HK-2 (cell line): ENCODE data around the gene UCMA.

ENCODE experiments used
- DNase-seq: peaks from one replicate; pipeline ENCODE4 v3.0.0-alpha.2; 2018; ENCODE audit not compliant: unreplicated experiment

Gene UCMA

GRCh38 chr10:13233358-13233757 lies 816 bp downstream of the UCMA start:
- DNase-seq, result no peak

- no peak for DNase-seq
These were observed 2.4 kb downstream of the UCMA start for GRCh38 chr10:13231808-13232207.

GRCh38 chr10:13231190-13231589 lies 3.0 kb downstream of the UCMA start:
- DNase-seq, result no peak

GRCh38 chr10:13227031-13227430 lies 7.1 kb downstream of the UCMA start:
- DNase-seq, result no peak

GRCh38 chr10:13225601-13226000 lies 8.6 kb downstream of the UCMA start:
- no peak for DNase-seq

- DNase-seq, result no peak
These were observed 9.8 kb downstream of the UCMA start for GRCh38 chr10:13224210-13224995.

GRCh38 chr10:13223241-13223640 lies 10.9 kb downstream of the UCMA start:
- DNase-seq, result no peak

- no peak for DNase-seq
These were observed 11.6 kb downstream of the UCMA start for GRCh38 chr10:13222566-13222965.

- no peak for DNase-seq
These were observed 12.0 kb downstream of the UCMA start for GRCh38 chr10:13222151-13222550.

GRCh38 chr10:13221572-13221971 lies 12.6 kb downstream of the UCMA start:
- DNase-seq, result no peak

GRCh38 chr10:13219685-13220670 lies 14.2 kb downstream of the UCMA start:
- peak; percentile 8 for DNase-seq

GRCh38 chr10:13218878-13219277 lies 15.3 kb downstream of the UCMA start:
- no peak for DNase-seq

GRCh38 chr10:13213163-13213562 lies 21.0 kb downstream of the UCMA start:
- no peak for DNase-seq

GRCh38 chr10:13206546-13207443 lies 27.4 kb downstream of the UCMA start:
- no peak for DNase-seq

GRCh38 chr10:13206091-13206490 lies 28.1 kb downstream of the UCMA start:
- DNase-seq, result no peak

GRCh38 chr10:13201132-13201531 lies 33.0 kb downstream of the UCMA start:
- DNase-seq, result no peak

GRCh38 chr10:13195016-13195415 lies 39.2 kb downstream of the UCMA start:
- no peak for DNase-seq

GRCh38 chr10:13193637-13194036 lies 40.5 kb downstream of the UCMA start:
- DNase-seq, result no peak

GRCh38 chr10:13191362-13191761 lies 42.8 kb downstream of the UCMA start:
- DNase-seq, result no peak

GRCh38 chr10:13190816-13191215 lies 43.4 kb downstream of the UCMA start:
- DNase-seq, result no peak

- no peak for DNase-seq
These were observed 44.2 kb downstream of the UCMA start for GRCh38 chr10:13189961-13190360.

- no peak for DNase-seq
These were observed 45.6 kb downstream of the UCMA start for GRCh38 chr10:13188593-13188992.
